Neuron (in vitro differentiated cells): ENCODE data around the gene TAX1BP1.
A peak's percentile ranks its signal among the peaks of the same experiment; 100 is the strongest.
"Not testable (repeated sequence)": the region's sequence is repeated elsewhere in the genome, so short reads cannot be mapped to it uniquely, and the experiment has no call there.

Experiments
- H2AFZ ChIP-seq: one replicate; pipeline ENCODE4 v1.6.1; 2013; ENCODE audit warnings: low read depth, mild to moderate bottlenecking, inconsistent platforms, low read length, moderate library complexity
- H3K27me3 ChIP-seq: one replicate; pipeline ENCODE4 v1.6.1; 2013; ENCODE audit warnings: low read length; ENCODE audit not compliant: insufficient read depth
- H3K36me3 ChIP-seq: one replicate; pipeline ENCODE4 v1.6.1; 2013; ENCODE audit warnings: low read length; ENCODE audit not compliant: insufficient read depth
- H3K4me1 ChIP-seq: one replicate; pipeline ENCODE4 v1.6.1; 2013; ENCODE audit warnings: low read length; ENCODE audit not compliant: insufficient read depth
- H3K4me3 ChIP-seq: 2 replicates; pipeline ENCODE4 v1.5.1; 2013; ENCODE audit warnings: mild to moderate bottlenecking, low read length, moderate library complexity
- H3K9me3 ChIP-seq: one replicate; pipeline ENCODE4 v1.6.1; 2013; ENCODE audit warnings: low read length

Gene TAX1BP1

GRCh38 chr7:27714831-27715444, 25.0 kb upstream of the TAX1BP1 start:
- H3K4me1 ChIP-seq = no peaks in the 10 kb centered on the region
- no peak overlapping the region for H3K4me3 ChIP-seq
- H3K9me3 ChIP-seq = peaks cover 2% of the 10 kb centered on the region
- H3K36me3 ChIP-seq = no peaks in the 10 kb centered on the region
- no peaks in the 10 kb centered on the region for H3K27me3 ChIP-seq
- H2AFZ ChIP-seq = no peak overlapping the region

DNA sequence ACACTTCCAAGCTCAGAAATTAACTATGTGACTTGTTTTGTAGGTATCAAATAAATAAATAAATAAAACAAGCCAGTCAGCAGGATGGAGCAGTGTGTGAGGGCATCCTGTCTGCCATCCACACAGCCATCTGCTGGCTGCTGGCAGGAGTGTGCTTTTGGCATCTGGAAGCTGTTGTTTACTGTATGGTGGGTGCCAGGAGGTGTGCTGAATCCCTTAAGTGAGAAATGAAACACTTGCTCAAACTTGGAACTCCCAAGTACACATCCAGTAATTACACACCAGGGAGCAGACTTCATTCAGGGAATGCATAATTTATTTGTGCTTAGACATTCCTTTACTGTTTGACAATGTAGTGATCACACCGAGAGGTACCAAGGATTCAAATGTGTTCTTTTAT, 16.9 kb upstream of the TAX1BP1 start:
- H2AFZ ChIP-seq = no peak overlapping the region
- H3K9me3 ChIP-seq = no peaks in the 10 kb centered on the region
- no peak overlapping the region for H3K4me3 ChIP-seq
- H3K4me1 ChIP-seq = peaks cover 5% of the 10 kb centered on the region
- H3K27me3 ChIP-seq = no peaks in the 10 kb centered on the region
- no peaks in the 10 kb centered on the region for H3K36me3 ChIP-seq

DNA sequence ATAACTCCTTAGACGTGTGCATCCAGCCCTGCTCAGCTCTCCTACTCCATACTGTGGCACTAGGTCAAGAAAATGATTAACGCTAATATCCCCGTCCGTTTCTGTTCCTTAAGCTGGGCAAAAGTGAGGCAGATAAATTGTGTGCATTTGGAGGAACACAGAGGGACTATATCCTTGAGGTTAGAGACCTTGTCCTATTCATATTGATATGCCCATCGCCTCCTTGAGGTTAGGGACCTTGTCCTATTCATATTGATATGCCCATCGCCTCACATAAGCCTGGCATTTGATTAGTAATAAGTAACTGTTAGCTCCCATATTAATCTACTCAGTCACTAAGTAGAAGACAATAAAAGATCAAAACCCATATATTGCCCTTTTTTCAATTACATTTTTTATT, 12.9 kb upstream of the TAX1BP1 start:
- Histone ChIP-seq H3K4me1 (peaks cover 5% of the 10 kb centered on the region), H3K27me3 (no peaks in the 10 kb centered on the region), H2AFZ (no peak overlapping the region), H3K4me3 (no peak overlapping the region), H3K36me3 (no peaks in the 10 kb centered on the region), H3K9me3 (no peaks in the 10 kb centered on the region)

- Histone ChIP-seq H3K36me3 (no peaks in the 10 kb centered on the region), H2AFZ (no peak overlapping the region), H3K4me1 (no peaks in the 10 kb centered on the region), H3K4me3 (no peak overlapping the region), H3K27me3 (no peaks in the 10 kb centered on the region), H3K9me3 (no peaks in the 10 kb centered on the region)
Measured at GRCh38 chr7:27730112-27730511, 9.8 kb upstream of the TAX1BP1 start.

DNA sequence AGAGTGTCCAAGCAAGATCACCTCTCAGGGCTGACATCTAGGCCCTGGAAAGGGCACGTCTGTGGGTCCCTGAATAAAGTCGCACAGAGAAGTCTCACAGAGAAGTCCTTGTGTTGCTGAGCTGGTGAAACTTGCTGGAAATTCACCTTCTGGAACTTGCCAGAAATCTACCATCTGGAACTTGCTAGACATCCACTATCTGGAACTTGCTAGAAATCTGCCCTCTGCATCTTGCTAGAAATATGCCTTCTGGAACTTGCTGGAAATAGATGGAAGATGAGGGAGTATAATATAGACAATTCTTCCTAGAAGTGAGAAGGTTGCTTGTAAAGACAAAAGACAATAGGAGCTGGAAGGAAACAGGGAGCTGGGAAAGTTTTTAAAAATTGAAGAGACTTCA, 5.4 kb upstream of the TAX1BP1 start:
- Histone ChIP-seq H3K4me3 (no peak overlapping the region), H3K4me1 (no peaks in the 10 kb centered on the region), H3K36me3 (no peaks in the 10 kb centered on the region), H3K27me3 (no peaks in the 10 kb centered on the region), H3K9me3 (no peaks in the 10 kb centered on the region), H2AFZ (no peak overlapping the region)

DNA sequence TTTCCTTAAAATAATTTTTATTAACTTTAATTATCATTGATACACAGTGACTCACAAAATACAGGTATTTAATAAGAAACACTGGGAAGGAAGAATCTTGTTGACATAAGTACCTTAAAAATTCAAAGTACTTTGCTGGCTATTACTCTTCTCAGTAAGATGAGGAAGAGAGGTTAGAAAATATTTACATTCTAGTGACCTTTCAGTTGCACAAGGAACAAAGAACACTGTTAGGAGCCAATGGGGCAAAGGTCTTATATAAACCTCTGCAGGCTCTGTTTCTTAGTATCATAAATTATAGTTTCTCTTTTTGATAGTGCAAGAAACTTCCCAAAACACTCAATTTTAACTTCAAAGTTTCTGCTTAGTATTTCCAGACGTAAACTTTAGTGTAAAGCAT, 4.8 kb upstream of the TAX1BP1 start:
- no peak overlapping the region for H3K4me3 ChIP-seq
- H3K27me3 ChIP-seq = no peaks in the 10 kb centered on the region
- H3K4me1 ChIP-seq = no peaks in the 10 kb centered on the region
- no peaks in the 10 kb centered on the region for H3K9me3 ChIP-seq
- no peaks in the 10 kb centered on the region for H3K36me3 ChIP-seq
- no peak overlapping the region for H2AFZ ChIP-seq

GRCh38 chr7:27735831-27736230, 4.1 kb upstream of the TAX1BP1 start:
- no peak overlapping the region for H2AFZ ChIP-seq
- H3K9me3 ChIP-seq = no peaks in the 10 kb centered on the region
- H3K27me3 ChIP-seq = no peaks in the 10 kb centered on the region
- no peaks in the 10 kb centered on the region for H3K36me3 ChIP-seq
- no peak overlapping the region for H3K4me3 ChIP-seq
- no peaks in the 10 kb centered on the region for H3K4me1 ChIP-seq

DNA sequence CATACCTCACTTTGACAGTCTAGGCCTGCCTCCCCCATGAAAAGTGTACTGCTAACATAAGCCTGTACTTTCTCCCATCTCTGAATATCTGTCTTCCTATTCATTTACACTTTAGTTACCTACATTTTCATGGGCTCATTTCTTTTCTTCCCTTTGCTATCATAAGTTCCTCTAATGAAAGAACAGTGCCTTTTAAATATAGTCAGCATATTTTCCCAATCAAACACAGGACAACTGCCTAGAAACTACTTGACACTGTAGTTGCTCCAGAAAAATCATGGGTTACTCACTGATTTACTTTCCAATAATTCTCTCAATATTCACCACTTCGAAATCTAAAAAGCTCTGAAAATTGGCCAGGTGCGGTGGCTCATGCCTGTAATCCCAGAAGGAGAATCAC, 2.8 kb upstream of the TAX1BP1 start:
- H3K4me3 ChIP-seq = no peak overlapping the region
- H2AFZ ChIP-seq = no peak overlapping the region
- peaks cover 5% of the 10 kb centered on the region for H3K4me1 ChIP-seq
- H3K36me3 ChIP-seq = no peaks in the 10 kb centered on the region
- H3K27me3 ChIP-seq = no peaks in the 10 kb centered on the region
- no peaks in the 10 kb centered on the region for H3K9me3 ChIP-seq

DNA sequence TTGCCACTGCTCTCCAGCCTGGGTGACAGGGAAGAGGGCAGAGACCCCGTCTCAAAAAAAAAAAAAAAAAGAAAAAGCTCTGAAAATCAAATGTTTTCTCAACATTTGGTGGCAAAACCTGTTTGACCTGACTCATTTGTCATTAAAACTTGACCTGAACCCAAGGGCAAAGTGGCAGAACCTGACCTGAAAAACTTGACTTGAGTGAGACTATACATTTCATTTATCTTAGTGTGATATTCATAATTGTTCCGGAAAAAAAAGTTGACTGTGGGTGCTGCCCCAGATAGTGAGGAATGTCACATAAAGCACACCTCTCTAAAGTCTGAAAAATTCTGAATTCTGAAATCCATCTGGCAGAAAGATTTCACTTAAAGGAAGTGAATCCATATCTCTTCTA, 2.3 kb upstream of the TAX1BP1 start:
- Histone ChIP-seq H3K4me3 (no peak overlapping the region), H2AFZ (no peak overlapping the region), H3K9me3 (no peaks in the 10 kb centered on the region), H3K27me3 (no peaks in the 10 kb centered on the region), H3K36me3 (no peaks in the 10 kb centered on the region), H3K4me1 (peaks cover 5% of the 10 kb centered on the region)

DNA sequence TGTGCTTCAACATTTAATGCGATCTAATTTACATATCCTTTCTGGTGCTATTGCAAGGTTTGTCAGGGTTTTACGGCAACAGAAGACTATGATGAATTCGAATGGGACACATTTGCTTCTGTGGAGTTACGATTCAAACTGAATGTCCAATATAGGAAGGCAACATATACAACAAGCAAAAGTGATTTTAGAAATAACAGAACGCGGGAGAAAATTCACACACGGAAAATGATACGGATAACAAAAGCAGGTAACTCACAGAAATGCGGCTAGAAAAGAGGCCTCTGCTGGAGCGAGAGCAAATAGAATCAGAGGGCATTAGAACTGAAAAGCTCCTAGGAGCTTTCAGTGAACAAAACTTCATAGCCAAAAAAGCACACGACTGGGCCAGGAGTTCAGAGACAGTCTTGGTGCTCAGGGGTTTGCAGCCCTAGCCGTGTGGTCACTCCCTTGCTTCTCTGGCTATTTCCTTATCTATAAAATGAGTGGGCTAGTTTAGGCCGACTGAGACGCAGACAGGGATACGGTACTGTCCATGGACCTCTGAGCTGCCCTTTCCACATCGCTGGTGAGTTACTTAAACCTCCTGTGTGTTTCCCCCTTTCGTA, 557 bp upstream of the TAX1BP1 start:
- Histone ChIP-seq H3K9me3 (no peaks in the 10 kb centered on the region), H2AFZ (peak overlapping the region; percentile 98), H3K4me1 (peaks cover 5% of the 10 kb centered on the region), H3K27me3 (no peaks in the 10 kb centered on the region), H3K4me3 (peak overlapping the region; percentile 98), H3K36me3 (no peaks in the 10 kb centered on the region)

- Histone ChIP-seq H3K27me3 (no peaks in the 10 kb centered on the region), H3K4me3 (peak overlapping the region; percentile 98), H3K36me3 (no peaks in the 10 kb centered on the region), H3K4me1 (peaks cover 11% of the 10 kb centered on the region), H3K9me3 (no peaks in the 10 kb centered on the region), H2AFZ (peak overlapping the region; percentile 98)
Measured at GRCh38 chr7:27740449-27741086, 606 bp downstream of the TAX1BP1 start.

- H3K27me3 ChIP-seq, H3K36me3 ChIP-seq, H3K4me3 ChIP-seq, H3K9me3 ChIP-seq, H2AFZ ChIP-seq: not testable (repeated sequence)
- peaks cover 11% of the 10 kb centered on the region for H3K4me1 ChIP-seq
Measured at GRCh38 chr7:27742091-27742710, 2.2 kb downstream of the TAX1BP1 start.

DNA sequence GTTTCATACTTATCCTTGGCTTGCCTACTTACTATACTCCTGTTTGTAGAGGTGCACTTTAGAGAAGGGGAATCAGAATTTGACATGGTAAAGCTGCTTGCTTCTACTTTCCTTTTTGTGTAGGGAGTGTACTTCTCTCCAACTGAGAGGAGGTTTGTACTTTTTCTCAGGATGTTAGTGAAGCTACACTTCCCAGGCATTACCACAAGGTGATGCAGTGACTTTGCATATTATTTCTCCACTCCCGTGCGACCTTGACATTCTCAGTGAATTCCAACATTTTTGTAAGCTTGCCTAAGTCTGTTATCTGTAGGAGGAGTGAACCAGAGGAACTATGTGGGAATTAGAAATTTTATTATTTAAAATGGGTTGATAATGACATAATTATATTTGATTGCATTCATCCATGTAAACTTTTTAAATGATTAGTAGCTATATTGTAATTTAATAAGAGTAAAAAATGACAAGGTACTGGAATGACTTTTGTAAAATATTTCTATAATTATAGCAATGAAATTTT, 5.2 kb downstream of the TAX1BP1 start:
- Histone ChIP-seq H3K27me3 (no peaks in the 10 kb centered on the region), H3K36me3 (peaks cover 14% of the 10 kb centered on the region), H3K9me3 (no peaks in the 10 kb centered on the region), H3K4me1 (peaks cover 11% of the 10 kb centered on the region), H3K4me3 (no peak overlapping the region), H2AFZ (no peak overlapping the region)
